ENCODE measurements around the gene CREBZF.
"Not testable (repeated sequence)": the region's sequence is repeated elsewhere in the genome, so short reads cannot be mapped to it uniquely, and the experiment has no call there.

Gene CREBZF

DNA sequence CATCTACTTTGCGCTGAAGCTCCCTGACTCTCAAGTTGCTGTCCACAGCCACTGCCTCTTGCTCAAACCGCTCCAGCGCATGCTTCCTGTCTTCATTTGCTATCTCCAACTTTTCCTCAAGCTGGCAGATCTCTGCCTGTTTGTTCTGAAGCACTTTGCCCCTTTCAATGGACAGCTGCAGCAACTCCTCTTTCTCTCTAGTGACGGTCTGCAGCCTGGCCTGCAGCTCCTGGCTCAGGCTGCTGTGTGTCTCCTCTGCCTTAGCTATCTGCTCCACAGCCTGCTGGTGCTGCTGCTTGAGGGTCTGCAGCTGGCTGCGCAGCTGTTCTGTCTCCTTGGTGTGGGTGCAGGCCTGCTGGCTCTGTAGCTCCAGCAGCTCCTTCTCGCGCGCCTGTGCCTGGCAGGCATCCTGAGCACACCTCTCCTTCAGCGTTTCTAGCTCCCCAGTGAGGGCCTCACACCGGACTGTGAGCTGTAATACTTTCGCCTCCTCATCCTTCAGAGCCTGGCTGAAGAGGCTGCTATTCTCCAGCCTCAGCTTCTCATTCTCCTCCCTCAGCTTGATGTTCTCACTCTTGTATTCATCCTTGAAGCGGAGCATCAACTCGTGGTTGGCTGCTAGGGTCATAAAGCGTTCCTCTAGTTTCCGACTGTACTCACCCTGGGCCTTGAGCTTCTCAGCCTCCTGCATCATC, 20.3 kb upstream of the CREBZF start:
- TF ChIP-seq, protein P1, sequence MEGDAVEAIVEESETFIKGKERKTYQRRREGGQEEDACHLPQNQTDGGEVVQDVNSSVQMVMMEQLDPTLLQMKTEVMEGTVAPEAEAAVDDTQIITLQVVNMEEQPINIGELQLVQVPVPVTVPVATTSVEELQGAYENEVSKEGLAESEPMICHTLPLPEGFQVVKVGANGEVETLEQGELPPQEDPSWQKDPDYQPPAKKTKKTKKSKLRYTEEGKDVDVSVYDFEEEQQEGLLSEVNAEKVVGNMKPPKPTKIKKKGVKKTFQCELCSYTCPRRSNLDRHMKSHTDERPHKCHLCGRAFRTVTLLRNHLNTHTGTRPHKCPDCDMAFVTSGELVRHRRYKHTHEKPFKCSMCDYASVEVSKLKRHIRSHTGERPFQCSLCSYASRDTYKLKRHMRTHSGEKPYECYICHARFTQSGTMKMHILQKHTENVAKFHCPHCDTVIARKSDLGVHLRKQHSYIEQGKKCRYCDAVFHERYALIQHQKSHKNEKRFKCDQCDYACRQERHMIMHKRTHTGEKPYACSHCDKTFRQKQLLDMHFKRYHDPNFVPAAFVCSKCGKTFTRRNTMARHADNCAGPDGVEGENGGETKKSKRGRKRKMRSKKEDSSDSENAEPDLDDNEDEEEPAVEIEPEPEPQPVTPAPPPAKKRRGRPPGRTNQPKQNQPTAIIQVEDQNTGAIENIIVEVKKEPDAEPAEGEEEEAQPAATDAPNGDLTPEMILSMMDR (IDR thresholded peaks at IDR 0.05; ENCODE audit: low read length, missing control alignments), result no peak
- H3K4me3 ChIP-seq (replicated peaks; ENCODE audit: low read depth, low read length), result peak overlapping the region; percentile 53
- DNase-seq (ENCODE audit: low read depth), result peak; percentile 65

GRCh38 chr11:85682330-85683305, 17.7 kb upstream of the CREBZF start:
- TF ChIP-seq, protein P1 (IDR thresholded peaks at IDR 0.05; ENCODE audit: low read length, missing control alignments), result no peak
- DNase-seq (ENCODE audit: low read depth), result peak; percentile 52
- H3K4me3 ChIP-seq (replicated peaks; ENCODE audit: low read depth, low read length), result peak overlapping the region; percentile 62

DNA sequence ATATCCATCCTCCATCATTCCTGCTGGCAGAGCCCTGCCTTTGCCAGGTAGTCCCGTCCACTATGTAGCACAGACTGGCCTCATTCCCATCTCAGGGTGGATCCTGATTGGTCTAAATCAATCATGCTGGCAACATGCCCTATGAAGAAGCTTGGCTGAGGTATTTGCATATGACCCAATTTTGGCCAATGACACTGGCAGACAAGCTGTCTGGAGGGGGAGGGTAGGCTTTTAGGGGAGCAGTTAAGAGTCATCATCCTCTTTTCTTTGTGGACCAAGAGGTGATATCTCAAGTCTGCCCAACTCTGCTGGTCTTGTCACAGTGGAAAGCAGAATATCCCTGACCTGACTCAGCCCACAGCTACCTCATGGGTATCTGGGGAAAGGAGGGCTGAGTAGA, 16.0 kb upstream of the CREBZF start:
- no peak overlapping the region for H3K4me3 ChIP-seq (replicated peaks; ENCODE audit: low read depth, low read length)
- DNase-seq (ENCODE audit: low read depth), result no peak
- TF ChIP-seq, protein P1 (IDR thresholded peaks at IDR 0.05; ENCODE audit: low read length, missing control alignments), result no peak

DNA sequence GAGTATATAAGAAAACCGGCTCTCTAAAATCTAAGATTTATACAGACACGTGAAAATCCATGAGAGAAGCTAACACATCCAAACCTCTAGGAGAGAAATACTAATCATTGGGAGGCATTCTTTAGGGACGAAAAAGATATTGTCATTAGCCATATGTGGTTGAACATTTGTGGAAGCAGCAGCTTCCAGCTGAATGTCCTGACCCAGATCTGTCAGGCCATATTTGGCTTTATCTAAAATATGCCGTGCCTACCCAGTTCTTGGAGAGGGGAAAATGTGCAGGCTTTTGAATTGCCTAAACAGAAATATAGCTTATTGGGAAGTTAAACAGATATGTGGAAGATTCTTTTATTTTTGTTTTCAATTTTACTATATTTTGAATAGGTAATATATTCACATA, 14.6 kb upstream of the CREBZF start:
- no peak for DNase-seq (ENCODE audit: low read depth)
- TF ChIP-seq, protein P1 (IDR thresholded peaks at IDR 0.05; ENCODE audit: low read length, missing control alignments), result no peak
- H3K4me3 ChIP-seq (replicated peaks; ENCODE audit: low read depth, low read length), result no peak overlapping the region

DNA sequence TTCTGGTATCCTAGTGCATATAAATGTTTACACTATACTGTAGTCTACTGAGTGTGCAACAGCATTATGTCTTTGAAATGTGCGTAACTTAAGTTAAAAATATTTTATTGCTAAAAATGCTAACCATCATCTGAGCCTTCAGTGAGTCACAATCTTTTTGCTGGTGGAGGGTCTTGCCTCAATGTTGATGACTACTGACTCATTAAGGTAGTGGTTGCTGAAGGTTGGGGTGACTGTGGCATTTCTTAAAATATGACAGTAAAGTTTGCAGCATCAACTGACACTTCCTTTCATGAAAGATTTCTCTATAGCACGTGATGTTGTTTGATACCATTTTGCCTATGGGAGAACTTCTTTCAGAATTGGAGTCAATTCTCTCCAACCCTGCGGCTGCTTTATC, 8.5 kb upstream of the CREBZF start:
- no peak for DNase-seq (ENCODE audit: low read depth)
- no peak overlapping the region for H3K4me3 ChIP-seq (replicated peaks; ENCODE audit: low read depth, low read length)
- TF ChIP-seq, protein P1 (IDR thresholded peaks at IDR 0.05; ENCODE audit: low read length, missing control alignments), result no peak

- DNase-seq (ENCODE audit: low read depth), result no peak
- H3K4me3 ChIP-seq (replicated peaks; ENCODE audit: low read depth, low read length), result no peak overlapping the region
- TF ChIP-seq, protein P1 (IDR thresholded peaks at IDR 0.05; ENCODE audit: low read length, missing control alignments), result no peak
Measured at GRCh38 chr11:85672105-85672902, 7.4 kb upstream of the CREBZF start.

- DNase-seq (ENCODE audit: low read depth); H3K4me3 ChIP-seq (replicated peaks; ENCODE audit: low read depth, low read length): not testable (repeated sequence)
Measured at GRCh38 chr11:85670949-85671663, 6.2 kb upstream of the CREBZF start.
